Epidermal melanocyte (primary cell): ENCODE results near the gene ANO7.

ENCODE experiments used
- DNase-seq: peaks from one replicate; pipeline ENCODE4 v3.0.0; 2011; ENCODE audit warnings: low spot score; ENCODE audit not compliant: insufficient read length

Gene ANO7, protein sequence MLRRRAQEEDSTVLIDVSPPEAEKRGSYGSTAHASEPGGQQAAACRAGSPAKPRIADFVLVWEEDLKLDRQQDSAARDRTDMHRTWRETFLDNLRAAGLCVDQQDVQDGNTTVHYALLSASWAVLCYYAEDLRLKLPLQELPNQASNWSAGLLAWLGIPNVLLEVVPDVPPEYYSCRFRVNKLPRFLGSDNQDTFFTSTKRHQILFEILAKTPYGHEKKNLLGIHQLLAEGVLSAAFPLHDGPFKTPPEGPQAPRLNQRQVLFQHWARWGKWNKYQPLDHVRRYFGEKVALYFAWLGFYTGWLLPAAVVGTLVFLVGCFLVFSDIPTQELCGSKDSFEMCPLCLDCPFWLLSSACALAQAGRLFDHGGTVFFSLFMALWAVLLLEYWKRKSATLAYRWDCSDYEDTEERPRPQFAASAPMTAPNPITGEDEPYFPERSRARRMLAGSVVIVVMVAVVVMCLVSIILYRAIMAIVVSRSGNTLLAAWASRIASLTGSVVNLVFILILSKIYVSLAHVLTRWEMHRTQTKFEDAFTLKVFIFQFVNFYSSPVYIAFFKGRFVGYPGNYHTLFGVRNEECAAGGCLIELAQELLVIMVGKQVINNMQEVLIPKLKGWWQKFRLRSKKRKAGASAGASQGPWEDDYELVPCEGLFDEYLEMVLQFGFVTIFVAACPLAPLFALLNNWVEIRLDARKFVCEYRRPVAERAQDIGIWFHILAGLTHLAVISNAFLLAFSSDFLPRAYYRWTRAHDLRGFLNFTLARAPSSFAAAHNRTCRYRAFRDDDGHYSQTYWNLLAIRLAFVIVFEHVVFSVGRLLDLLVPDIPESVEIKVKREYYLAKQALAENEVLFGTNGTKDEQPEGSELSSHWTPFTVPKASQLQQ

DNA sequence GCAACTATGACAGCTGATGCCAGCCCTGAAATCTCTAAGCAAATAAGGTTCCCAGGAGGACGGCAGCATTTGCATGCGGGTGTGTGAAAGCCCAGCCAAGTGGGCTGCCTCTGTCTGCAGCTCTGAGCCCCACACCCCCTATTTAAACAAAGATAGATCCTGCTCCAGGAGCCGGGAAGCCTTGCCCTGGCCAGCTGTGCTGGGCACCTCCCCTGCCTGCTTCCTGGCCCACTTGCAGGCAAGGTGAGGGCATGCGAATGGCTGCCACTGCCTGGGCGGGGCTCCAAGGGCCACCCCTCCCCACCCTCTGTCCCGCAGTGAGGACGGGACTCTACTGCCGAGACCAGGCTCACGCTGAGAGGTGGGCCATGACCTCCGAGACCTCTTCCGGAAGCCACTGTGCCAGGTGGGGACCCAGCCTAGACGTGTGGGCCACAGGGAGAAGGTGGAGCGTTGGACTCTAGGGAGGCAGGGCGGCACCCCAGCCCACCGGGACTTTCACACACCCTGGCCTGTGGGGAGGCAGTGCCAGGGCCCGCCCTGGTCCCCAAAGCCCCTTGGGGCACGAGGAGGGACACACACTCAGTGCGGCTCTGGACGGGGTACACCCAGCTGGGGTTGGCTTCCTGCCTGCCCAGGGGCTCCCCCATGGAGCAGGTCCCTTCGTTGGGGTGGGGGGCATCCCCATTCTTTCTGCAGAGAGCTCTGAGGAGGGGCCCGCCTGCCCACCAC lies at the start of gene ANO7:
Gene ANO7 (plus strand): TSS at position 317 of the 732 bp plus-strand sequence. CDS start 1,387 bp downstream, outside the sequence.
- peak; percentile 10 for DNase-seq

DNA sequence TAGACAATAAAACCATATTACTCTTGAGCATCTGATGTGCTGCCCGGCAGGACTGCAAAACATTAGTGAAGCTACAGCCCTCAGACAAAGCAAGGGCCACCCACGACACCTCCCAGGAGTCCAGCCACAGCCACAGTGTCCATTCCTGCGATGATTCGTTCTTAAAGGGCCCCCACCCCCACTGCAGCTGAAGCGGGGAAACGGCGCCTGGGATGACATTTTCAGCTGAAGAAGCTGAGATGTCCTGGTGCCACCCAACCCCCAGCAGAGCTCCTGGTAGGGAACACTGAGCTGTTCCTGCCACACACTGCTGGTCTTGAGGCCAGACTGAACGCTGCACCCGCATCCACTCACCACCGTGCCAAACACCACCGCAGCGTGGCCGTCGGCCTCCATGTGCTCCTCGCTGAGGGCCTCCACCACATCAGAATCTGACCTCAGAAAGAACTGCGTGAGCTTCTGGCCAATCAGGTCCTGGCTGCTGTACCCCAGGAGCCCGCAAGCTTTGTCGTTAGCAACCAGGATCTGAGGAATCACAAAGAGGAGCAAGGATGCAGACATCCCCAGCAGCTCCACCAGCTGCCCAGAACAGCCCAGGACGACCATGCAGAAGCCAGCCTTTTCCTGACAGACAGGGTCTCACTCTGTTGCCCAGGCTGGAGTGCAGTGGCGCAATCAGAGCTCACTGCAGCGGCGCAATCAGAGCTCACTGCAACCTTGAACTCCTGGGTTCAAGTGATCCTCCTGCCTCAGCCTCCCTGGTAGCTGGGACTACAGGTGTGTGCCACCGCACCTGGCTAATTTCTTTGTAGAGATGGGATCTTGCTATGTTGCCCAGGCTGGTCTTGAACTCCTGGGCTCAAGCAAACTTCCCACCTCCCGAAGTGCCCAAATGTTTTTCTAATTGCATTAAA lies 48.7 kb upstream of the ANO7 start:
- no peak for DNase-seq

DNA sequence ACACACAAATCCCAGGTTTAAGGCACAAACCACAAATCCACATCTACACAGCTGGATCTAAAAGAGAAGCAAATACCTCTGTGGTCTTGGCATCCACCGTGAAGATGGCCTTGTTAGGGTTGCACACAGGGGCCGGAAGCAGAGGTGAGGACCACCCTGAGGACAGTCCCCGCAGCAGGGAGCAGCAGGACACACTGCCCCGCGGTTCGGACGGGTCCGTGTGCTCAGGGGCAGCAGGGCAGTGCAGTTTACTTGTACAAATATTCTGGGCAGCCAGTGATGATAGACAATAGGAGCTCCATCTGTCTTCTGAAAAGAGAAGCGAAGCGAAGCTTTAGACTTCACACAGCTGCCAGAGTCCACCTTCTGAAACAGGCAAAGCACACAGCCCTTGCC lies 48.0 kb upstream of the ANO7 start:
- DNase-seq = no peak

DNA sequence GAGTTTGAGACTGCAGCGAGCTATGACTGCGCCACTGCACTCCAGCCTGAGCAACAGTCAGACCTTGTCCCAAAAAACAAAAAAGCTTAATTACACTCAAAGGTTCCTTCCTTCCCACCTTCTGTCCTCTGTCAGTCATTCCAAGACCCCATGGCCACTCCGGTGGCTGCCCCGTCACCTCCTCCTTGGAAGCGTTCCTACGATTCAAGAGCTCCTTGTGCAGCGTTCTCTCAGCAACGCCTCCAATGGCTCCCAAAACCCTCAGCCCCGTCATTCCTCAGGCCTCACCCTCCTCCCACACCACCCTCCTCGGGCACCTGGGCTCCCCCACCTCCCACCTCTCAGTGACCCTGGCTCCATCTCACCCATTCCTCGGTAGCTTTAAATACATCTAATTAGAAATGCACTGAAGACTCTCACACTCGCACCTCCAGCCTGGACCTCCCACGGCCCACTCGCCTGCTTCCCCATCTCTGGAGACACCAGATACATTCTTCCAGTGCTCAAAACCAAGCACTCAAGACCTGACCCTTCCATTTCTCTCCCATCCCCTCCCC lies 47.2 kb upstream of the ANO7 start:
- DNase-seq = no peak

DNA sequence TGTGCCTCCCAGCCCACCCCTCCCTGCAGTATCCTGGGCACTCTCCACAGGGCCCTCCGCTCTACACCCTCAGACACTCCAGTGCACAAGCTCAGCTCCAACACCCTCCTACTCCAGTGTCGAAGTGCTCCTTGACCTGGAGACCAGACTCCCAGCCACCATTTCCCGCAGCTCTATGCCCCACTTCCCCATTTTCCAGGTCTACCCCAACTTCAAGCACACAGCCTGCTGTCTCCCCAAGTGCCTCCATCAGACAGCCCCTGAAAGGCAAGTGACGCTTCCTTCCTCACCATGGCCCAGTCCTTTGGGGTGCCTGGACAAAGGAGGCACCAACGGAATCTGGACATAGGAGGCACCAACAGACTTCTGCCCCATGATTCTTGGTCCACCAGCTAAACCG lies 46.4 kb upstream of the ANO7 start:
- DNase-seq = no peak

DNA sequence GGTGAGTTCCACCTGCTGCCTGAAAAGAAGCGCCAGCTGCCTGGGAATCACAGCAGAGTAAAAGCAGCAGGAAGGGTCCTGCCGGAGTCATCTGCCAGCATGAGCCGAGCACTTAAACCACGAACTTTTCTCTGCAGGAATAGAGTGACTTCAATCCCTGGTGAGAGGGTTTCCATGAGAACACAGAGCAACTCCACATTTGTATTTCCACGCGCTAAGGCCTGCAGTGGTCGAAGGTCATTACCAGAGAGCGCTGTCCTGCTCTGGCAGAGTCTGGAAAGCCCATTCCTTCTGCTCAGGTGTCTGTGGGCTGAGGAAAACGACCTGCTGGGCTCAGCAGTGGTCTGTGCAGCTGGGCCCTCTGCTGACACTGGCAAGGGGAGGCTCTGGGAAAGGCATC lies 45.9 kb upstream of the ANO7 start:
- DNase-seq = no peak

DNA sequence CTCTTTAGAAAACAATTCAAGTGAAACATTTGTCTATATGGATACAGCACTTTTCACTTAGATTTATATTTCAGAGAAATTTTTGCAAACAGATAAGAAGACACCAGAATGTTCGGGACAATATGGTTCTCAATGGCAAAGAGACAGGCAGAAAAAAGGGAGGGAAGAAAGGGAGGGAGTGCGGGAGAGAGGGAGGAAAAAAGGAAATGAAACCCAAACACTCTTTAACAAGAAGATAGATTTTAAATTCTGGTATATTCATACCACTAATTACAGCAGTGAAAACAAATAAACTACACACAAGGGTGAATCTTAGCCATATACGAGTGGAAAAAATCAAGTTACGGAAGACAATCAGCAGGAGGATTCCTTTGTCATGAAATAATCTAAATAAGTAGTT lies 42.2 kb upstream of the ANO7 start:
- no peak for DNase-seq

DNA sequence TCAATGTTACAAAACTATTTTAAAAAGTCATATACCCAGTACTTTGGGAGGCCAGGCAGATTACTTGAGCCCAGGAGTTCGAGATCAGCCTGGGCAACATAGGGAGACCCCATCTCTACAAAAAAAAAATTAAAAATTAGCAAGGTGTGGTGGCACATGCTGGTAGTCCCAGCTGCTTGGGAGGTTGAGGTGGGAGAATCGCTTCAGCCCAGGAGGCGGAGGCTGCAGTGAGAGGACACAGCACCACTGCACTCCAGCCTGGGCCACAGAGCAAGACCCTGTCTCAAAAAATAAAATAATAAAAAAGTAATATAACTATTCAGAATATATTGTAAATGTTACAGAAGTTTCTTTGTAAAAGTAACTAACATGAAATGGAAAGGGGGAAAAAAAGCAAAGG lies 41.1 kb upstream of the ANO7 start:
- no peak for DNase-seq

DNA sequence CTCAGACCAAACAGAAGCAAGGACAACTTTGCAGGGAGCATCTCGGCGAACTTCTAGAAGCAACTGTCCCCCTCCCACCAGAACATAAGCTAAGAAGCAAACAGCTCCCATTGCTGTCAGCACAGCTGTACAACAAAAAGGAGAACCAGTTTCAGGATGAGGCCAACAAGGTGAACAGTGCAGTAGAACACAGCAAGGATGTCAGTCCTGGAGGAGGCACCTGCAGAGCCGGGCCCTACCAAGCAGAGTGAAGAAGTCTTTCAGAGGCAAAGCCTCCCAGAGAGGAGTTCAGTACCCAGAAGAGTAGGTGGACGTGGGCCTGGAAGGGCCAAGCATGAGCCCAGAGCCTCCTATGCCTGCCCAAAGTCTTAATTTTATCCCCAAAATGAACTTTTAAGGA lies 40.2 kb upstream of the ANO7 start:
- DNase-seq = no peak

DNA sequence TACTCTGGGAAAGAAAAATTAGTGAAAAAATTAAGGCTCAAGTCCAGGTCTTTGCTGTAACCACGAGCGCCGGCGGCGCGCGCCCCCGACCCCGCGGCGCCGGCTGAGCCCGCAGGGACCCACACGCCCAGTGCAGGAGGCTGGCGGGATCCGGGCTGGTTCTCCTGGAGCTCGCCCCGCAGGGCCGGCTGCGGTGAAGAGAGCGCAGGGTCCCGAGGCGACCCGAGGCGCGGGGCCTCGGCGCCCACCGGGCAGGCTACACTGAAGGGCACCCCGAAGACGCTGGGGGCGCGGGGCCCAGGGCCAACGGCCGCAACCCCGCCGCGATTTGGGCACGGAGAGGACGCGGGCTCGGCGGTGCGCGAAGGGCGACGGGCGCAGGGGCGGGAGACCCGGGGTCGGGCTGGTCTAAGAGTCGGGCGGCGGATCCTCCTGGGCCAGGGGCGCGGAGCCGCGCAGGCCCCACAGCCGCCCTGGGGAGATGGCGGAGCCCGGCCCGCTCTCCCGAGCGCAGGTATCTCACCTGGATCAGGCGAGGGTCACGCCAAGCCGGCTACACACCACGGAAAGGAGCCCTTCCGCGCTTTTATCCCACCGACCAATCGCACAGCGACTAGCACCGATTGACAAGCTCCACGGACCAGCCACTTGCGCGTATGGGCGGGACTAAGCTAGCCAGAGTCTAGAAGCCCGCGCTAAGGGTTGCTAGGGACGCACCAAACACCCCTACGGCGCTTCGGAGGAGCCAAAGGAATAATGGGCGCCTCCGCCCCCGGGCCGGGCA lies 39.4 kb upstream of the ANO7 start, which contains the start of gene PASK:
Gene PASK (minus strand): TSS at position 582 of the 784 bp plus-strand sequence. CDS start 6,440 bp downstream, outside the sequence.
- peak; percentile 90 for DNase-seq

DNA sequence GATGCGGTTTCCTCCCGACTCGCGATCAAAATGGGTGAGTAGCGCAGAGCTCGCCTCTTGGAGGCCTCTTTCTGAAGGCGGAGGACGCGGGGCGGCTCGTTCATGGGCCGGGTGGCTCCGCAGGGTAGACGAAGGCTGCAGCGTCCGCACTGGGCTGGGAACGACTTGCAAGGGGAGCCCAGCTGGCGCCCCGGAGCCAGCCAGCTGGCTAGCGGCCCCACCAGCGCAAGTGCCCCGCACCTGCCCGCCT lies 38.9 kb upstream of the ANO7 start:
- DNase-seq = no peak

DNA sequence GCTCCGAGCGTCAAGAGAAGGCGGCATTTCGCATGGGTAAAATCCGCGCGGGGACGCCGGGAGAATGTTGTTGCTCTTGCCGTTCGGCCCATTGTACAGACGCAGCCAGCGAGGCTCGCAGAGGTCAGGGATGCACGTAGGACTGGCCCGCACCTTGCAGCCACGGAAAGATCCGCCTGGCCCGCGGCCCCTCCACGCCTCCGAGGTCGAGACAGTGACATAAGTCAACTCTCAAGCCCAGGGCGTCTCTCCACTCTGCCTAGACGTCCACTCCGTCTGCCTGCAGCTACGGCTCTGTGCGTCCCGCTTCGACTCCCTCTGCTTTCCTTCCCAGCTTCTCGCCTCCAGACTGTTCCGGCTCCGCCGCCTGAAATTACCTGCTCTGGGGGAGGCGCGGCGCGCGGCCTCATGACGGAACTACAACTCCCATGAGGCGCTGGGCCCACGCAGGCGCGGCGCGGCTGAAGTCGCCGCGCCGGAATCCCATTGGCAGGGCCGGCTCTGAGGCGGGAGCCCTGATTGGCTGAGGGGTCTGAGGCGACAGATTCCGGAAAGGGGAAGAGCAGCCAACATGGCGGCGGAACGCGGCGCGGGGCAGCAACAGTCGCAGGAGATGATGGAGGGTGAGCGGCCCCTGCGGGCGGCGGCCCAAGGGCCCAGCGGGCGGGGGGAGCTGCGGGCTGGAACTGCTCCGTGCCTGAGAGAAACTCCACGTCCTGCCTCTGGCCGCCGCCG lies 38.4 kb upstream of the ANO7 start, which contains the start of gene PPP1R7:
Gene PPP1R7 (plus strand): TSS at position 543 of the 735 bp plus-strand sequence. CDS start 29 bp downstream, at position 572.
- peak; percentile 99 for DNase-seq

DNA sequence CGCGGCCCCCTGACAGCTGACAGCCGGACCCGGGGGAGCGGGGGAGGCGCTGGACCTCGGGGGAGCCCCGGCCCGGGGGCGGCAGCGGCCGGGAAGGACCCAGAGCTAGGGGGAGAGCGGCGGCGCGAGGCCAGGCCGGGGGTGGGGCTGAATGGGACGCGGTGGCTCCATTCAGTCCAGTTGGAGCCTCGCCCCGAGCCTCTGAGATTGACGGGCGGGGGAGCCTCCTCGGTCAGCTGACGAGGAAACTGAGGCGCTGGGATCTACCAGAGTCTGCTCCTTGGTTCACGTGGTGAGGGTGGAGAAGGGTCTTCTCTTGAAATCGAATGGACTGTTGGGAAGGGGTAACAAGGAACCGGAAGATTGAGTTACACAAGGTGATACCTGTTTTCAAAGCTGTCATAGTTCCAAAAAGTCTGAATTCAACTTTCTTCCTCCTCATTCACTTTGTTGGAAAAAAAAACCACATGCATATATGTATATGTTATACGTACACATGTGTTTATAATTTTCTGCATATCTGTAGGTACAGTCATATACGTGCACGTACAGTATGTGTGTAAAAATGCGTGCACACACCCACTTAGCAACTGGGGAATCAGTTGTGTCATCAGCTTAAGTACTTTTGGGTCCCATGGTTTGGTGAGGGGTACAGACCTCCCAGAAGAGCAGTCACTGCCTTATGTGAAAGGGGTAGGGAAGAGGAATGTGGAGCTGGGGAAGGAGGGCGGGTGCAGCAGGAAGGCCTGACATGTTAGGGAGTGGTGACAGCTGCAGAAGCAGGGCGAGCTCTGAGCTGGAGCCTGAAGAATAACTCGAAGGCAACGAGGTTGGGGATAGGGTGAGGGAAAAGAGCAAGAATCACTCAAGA lies 37.6 kb upstream of the ANO7 start:
- DNase-seq = no peak

DNA sequence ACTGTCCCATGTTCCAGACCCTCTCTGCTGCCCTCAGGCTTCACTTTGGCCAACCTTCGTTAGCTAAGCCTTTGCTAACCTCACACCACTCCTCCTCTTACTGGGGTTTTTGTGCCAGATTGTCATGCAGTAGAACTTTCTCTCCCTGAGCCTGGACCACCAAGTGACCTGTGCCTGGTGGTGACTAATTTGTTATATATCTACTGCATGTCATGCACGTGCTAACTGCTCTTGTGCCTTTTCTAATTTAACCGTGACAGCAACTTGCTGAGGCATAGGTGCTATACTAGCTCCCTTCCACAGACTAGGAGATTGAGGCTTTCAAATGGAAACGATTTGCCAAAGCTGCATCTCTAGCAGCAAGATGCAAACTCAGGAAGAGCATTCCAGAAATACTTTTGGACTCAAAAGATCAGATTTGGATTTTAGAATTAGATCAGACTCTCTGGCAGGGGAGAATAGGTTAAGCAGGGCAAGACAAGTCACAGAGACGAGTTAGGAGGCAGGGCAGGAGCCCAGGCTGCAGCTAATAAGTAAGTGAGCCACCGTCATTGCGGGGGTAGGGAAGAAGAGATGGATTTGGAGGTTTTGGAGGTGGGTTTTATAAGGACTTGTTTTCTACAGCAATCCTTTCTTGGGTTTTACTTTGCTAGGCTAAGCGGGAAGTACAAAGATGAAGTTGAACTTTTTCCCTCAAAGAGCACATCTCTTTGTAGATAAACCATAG lies 36.4 kb upstream of the ANO7 start:
- no peak for DNase-seq

DNA sequence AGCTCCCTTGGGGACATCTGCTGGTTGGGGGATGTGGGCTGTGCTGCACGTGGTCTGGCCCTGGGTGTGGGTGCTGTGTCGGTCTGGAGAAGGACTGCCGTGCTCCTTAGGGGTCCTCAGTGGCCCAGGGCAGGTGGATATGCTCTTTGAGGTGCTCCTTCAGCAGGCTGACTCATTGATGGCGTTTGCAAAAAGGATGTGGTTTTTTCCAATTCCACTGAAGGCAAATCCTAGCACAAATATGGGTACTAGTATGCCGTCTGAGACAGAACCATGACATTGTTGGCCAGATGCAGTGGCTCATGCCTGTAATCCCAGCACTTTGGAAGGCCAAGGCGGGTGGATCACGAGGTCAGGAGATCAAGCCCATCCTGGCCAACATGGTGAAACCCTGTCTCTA lies 34.9 kb upstream of the ANO7 start:
- DNase-seq = no peak

DNA sequence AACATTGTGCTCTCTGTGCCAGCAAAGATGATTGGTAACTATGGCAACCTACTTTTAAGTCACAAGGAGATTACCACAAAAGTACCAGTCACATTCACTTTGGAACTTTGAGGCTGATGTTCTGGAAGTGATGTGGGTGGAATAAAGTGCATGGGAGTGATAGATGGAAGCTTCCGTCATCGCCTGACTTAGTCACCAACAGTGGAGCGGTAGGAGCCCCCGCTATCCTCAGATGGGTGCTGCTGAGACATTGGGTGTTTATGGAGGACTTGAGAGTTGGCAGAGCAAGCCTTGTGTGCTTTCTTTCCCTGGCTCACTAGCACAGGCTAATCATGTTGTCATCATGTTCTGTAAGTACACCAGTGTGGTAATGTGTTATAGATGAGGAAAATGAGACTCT lies 33.6 kb upstream of the ANO7 start:
- no peak for DNase-seq

DNA sequence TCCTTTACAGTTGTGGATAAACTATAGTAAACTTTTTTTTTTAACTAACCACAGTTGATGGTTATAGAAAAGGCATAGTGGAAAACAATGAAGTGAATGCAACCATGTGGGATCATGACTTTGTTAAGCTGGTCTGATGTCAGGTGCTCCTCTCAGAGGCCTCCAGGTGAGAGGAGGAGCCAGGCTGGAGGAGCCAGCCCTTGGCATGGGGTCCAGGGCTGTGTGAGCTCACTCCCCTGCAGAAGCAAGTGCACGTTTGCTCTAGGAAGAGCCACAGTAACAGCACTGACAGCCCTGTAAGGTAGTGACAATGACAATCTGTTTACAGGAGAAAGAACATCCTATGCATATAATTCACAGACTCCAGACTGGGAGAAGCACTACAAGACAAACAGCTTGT lies 32.5 kb upstream of the ANO7 start:
- no peak for DNase-seq
